HPDE6-E6E7 (cell line): ENCODE data around the gene GAD1.

ENCODE experiments used
- DNase-seq: peaks from one replicate; pipeline ENCODE4 v3.0.0; 2011; ENCODE audit warnings: missing footprints; ENCODE audit errors: extremely low spot score

GAD1 gene

GRCh38 chr2:170895023-170895757 lies 78.5 kb downstream of the GAD1 start:
- no peak for DNase-seq

GRCh38 chr2:170896622-170897021 lies 79.9 kb downstream of the GAD1 start:
- DNase-seq = no peak

- DNase-seq = no peak
Observed at GRCh38 chr2:170897108-170897507, 80.4 kb downstream of the GAD1 start.

GRCh38 chr2:170905864-170906263 lies 89.2 kb downstream of the GAD1 start:
- no peak for DNase-seq
